NCI-H82 (cell line): ENCODE results near the gene BRD3.
A peak's percentile ranks its signal among the peaks of the same experiment; 100 is the strongest.

Source experiments
- DNase-seq: peaks from one replicate; lab custom pipeline; 2025; lab: John Stamatoyannopoulos, UW

The BRD3 gene

GRCh38 chr9:134024828-134025605 lies 42.8 kb downstream of the BRD3 start, which contains the start of gene BRD3OS:
TSS of gene BRD3OS (plus strand) at chr9:134025481. CDS start at chr9:134026748, 1,267 bp downstream.
- DNase-seq, result peak; percentile 100

GRCh38 chr9:134024214-134024792 lies 43.5 kb downstream of the BRD3 start:
- no peak for DNase-seq

GRCh38 chr9:134014946-134015345 lies 52.9 kb downstream of the BRD3 start:
- no peak for DNase-seq

GRCh38 chr9:134011401-134011800 lies 56.4 kb downstream of the BRD3 start:
- no peak for DNase-seq

GRCh38 chr9:134010310-134011173 lies 57.3 kb downstream of the BRD3 start:
- peak; percentile 54 for DNase-seq

- DNase-seq, result no peak
These were observed 60.3 kb downstream of the BRD3 start for GRCh38 chr9:134007571-134007970.

GRCh38 chr9:134007150-134007549 lies 60.7 kb downstream of the BRD3 start:
- peak; percentile 64 for DNase-seq

- no peak for DNase-seq
These were observed 62.4 kb downstream of the BRD3 start for GRCh38 chr9:134005381-134005780.

GRCh38 chr9:134004881-134005280 lies 62.9 kb downstream of the BRD3 start:
- DNase-seq, result no peak

- DNase-seq, result no peak
These were observed 63.5 kb downstream of the BRD3 start for GRCh38 chr9:134004131-134004873.

GRCh38 chr9:134003237-134003636 lies 64.6 kb downstream of the BRD3 start:
- DNase-seq, result no peak

- no peak for DNase-seq
These were observed 65.0 kb downstream of the BRD3 start for GRCh38 chr9:134002796-134003195.

GRCh38 chr9:133999851-134000265 lies 68.0 kb downstream of the BRD3 start:
- DNase-seq, result no peak

GRCh38 chr9:133998915-133999595 lies 68.8 kb downstream of the BRD3 start:
- no peak for DNase-seq

GRCh38 chr9:133997584-133997983 lies 70.2 kb downstream of the BRD3 start:
- DNase-seq, result no peak

- no peak for DNase-seq
These were observed 71.0 kb downstream of the BRD3 start for GRCh38 chr9:133996531-133997520.

GRCh38 chr9:133995012-133995896 lies 72.6 kb downstream of the BRD3 start:
- DNase-seq, result peak; percentile 34

GRCh38 chr9:133994353-133995011 lies 73.3 kb downstream of the BRD3 start:
- DNase-seq, result peak; percentile 82
